ENCODE data around the gene ST6GALNAC3. TPM values are rescaled to one million over a fixed set of nuclear protein-coding genes. Genes with fewer than 3 reads are reported as not detected.

The ST6GALNAC3 gene
- total RNA-seq, 2 donors from 2014 or later: 0.35 to 2.5 TPM

DNA sequence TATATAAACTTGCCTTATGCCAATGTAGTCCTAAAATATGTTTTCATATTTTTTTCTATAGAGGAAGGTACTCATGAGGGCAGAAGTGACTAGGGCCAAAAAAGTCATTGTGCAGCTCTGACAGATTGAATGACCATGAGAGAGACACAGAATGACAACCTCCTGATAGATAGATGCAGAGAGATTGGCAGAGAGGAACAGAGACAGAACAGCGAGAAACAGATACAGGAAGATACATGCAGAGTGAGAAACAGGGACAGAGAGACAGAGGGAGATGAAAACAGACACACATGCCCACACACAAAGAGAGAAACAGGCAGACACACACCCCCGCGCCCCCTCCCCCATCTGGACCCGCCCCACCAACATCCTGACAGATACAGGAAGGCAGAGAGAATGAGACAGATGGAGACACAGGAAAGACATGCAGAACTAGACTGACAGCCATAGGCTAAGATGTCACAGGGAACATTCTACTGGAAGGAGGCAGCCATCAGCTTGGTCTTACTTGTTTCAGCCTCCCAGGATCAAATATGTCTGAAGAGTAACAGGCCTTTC lies 211.1 kb downstream of the ST6GALNAC3 start:
- Mint-ChIP-seq H3K27ac (no peak overlapping the region), H3K27me3 (ENCODE audit: low read depth) (no peaks in the 10 kb centered on the region), H3K4me1 (ENCODE audit: low read depth) (peaks cover 60% of the 10 kb centered on the region), H3K4me3 (peak overlapping the region in 1 of 2 donors; percentile 12), H3K36me3 (ENCODE audit: insufficient read depth in 2 of 2) (no peaks in the 10 kb centered on the region), H3K9me3 (no peaks in the 10 kb centered on the region)
- DNase-seq (no peak), ATAC-seq (replicated peaks in 1 of 2) (no peak)

GRCh38 chr1:76287917-76288316 lies 213.4 kb downstream of the ST6GALNAC3 start:
- Mint-ChIP-seq H3K4me3 (no peak overlapping the region), H3K36me3 (ENCODE audit: insufficient read depth in 2 of 2) (no peaks in the 10 kb centered on the region), H3K27me3 (ENCODE audit: low read depth) (no peaks in the 10 kb centered on the region), H3K27ac (no peak overlapping the region), H3K9me3 (no peaks in the 10 kb centered on the region), H3K4me1 (ENCODE audit: low read depth) (peaks cover 70% of the 10 kb centered on the region)
- ATAC-seq (replicated peaks in 1 of 2) (peak; percentile 45 to 68), DNase-seq (no peak)

DNA sequence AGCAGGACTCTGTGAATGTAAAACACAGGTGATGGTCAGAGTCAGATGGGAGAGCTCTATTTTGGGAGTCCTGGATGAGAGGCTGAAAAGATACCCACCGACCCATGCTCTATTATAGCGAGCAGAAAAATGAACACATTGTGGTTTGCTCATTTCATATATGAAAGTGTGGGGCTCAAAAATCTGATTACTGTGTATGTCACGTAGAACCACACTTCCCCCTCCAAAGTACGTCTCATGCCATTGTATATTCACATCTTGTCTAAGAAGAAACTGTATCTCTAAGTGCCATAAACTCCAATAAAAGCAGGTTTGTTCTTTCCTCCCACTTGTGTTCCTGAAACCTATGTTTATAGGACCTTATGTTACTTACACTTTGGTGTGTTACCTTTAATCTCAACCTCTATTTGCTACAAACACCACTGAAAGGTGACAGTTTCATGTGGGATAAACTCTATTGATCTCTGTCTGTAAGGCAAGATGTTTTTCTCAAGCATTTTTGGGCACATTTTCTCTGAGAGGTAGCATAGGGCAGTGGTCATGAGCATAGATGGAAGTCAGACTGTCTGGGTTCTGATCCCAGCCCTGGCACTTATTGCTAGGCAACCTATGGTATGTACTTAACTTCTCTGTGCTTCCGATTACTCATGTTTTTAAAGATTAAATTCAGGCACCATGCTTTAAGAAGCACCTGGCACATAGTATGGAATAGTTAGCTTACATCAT lies 214.4 kb downstream of the ST6GALNAC3 start:
- Mint-ChIP-seq H3K36me3 (ENCODE audit: insufficient read depth in 2 of 2) (no peaks in the 10 kb centered on the region), H3K27me3 (ENCODE audit: low read depth) (no peaks in the 10 kb centered on the region), H3K4me1 (ENCODE audit: low read depth) (peaks cover 80% of the 10 kb centered on the region), H3K9me3 (no peaks in the 10 kb centered on the region), H3K4me3 (peak overlapping the region; percentile 22 to 65), H3K27ac (peak overlapping the region; percentile 64)
- DNase-seq (no peak), ATAC-seq (replicated peaks in 1 of 2) (peak; percentile 26 to 72)

DNA sequence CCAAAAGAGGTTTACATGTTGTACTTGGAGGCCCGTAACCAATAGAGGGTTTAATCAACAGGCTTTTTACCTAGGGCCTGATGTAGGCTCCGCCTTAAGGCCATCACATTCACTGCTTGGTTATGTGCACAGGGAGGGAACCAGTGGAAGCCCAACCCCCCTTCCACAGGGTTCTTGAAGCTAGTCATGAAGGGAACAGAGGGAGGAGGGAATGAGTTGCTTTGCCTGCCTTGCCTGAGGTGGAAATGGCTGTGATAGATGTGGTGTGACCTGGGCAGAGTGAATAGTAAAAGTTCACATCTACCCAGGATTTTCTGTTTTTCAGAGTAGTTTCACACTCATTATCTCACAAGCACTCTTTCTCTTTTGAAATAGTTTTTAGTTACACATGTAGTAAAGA lies 215.1 kb downstream of the ST6GALNAC3 start:
- Mint-ChIP-seq H3K9me3 (no peaks in the 10 kb centered on the region), H3K4me3 (peak overlapping the region in 1 of 2 donors; percentile 65), H3K27me3 (ENCODE audit: low read depth) (no peaks in the 10 kb centered on the region), H3K36me3 (ENCODE audit: insufficient read depth in 2 of 2) (no peaks in the 10 kb centered on the region), H3K4me1 (ENCODE audit: low read depth) (peaks cover 87% of the 10 kb centered on the region), H3K27ac (no peak overlapping the region)
- DNase-seq: peak in 1 of 2 donors; percentile 35
- peak in 1 of 2 donors; percentile 36 for ATAC-seq (replicated peaks in 1 of 2)

DNA sequence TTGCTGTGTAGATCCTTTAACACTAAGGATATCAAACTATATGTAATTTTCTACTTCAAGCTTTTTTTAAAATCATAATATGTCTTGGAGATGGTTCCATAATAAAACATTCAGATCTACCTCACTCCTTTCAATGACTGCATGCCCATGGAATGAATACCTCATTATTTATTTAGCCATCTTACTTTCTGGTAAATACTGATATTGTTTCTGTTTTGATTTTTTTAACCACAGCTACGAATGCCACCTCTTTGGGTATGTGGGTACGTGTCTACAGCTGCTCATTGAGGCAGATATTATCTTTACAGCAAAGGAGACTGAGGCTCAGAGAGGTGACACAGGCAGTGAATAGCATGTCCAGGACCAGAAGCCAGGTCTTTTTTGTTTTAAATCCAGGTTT lies 215.7 kb downstream of the ST6GALNAC3 start:
- ATAC-seq (replicated peaks in 1 of 2) (no peak), DNase-seq (no peak)
- no peaks in the 10 kb centered on the region for H3K36me3 Mint-ChIP-seq (ENCODE audit: insufficient read depth in 2 of 2)
- peak overlapping the region in 1 of 2 donors; percentile 65 for H3K4me3 Mint-ChIP-seq
- no peak overlapping the region for H3K27ac Mint-ChIP-seq
- H3K4me1 Mint-ChIP-seq (ENCODE audit: low read depth): peaks cover 87% of the 10 kb centered on the region
- H3K27me3 Mint-ChIP-seq (ENCODE audit: low read depth): no peaks in the 10 kb centered on the region
- H3K9me3 Mint-ChIP-seq: no peaks in the 10 kb centered on the region

DNA sequence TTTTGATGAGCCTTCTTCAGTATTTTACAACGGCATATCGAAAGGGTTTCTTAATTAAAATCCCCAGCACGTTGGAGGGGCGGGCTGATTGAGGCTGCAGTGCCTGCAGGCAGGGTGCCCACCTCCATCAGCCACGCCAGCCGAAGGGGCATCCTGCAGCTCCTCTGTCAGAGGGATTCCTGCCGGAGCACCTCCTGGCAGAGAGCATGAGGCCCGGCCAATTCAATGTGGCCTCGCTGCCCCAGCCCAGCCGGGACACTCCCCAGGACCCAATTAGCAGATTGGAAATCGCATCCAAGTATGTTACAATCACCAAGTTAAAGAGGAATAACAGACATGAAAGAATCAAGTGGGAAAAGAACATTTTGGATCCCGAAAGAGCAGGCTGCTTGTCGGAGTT lies 216.6 kb downstream of the ST6GALNAC3 start:
- peak overlapping the region in 1 of 2 donors; percentile 18 for H3K4me3 Mint-ChIP-seq
- H3K27me3 Mint-ChIP-seq (ENCODE audit: low read depth): no peaks in the 10 kb centered on the region
- H3K4me1 Mint-ChIP-seq (ENCODE audit: low read depth): peaks cover 83% of the 10 kb centered on the region
- H3K36me3 Mint-ChIP-seq (ENCODE audit: insufficient read depth in 2 of 2): no peaks in the 10 kb centered on the region
- ATAC-seq (replicated peaks in 1 of 2): no peak
- no peak for DNase-seq
- H3K27ac Mint-ChIP-seq: no peak overlapping the region
- H3K9me3 Mint-ChIP-seq: no peaks in the 10 kb centered on the region

GRCh38 chr1:76291737-76292136 lies 217.2 kb downstream of the ST6GALNAC3 start:
- no peaks in the 10 kb centered on the region for H3K27me3 Mint-ChIP-seq (ENCODE audit: low read depth)
- H3K4me3 Mint-ChIP-seq: no peak overlapping the region
- DNase-seq (no peak), ATAC-seq (replicated peaks in 1 of 2) (no peak)
- H3K9me3 Mint-ChIP-seq: no peaks in the 10 kb centered on the region
- no peak overlapping the region for H3K27ac Mint-ChIP-seq
- H3K4me1 Mint-ChIP-seq (ENCODE audit: low read depth): peaks cover 77% of the 10 kb centered on the region
- no peaks in the 10 kb centered on the region for H3K36me3 Mint-ChIP-seq (ENCODE audit: insufficient read depth in 2 of 2)

GRCh38 chr1:76292418-76293184 lies 218.1 kb downstream of the ST6GALNAC3 start:
- H3K4me3 Mint-ChIP-seq: no peak overlapping the region
- no peak for DNase-seq
- ATAC-seq (replicated peaks in 1 of 2): peak in 1 of 2 donors; percentile 18
- no peaks in the 10 kb centered on the region for H3K9me3 Mint-ChIP-seq
- H3K27me3 Mint-ChIP-seq (ENCODE audit: low read depth): no peaks in the 10 kb centered on the region
- peaks cover 69% of the 10 kb centered on the region for H3K4me1 Mint-ChIP-seq (ENCODE audit: low read depth)
- H3K27ac Mint-ChIP-seq: no peak overlapping the region
- no peaks in the 10 kb centered on the region for H3K36me3 Mint-ChIP-seq (ENCODE audit: insufficient read depth in 2 of 2)

- Mint-ChIP-seq H3K4me3 (peak overlapping the region; percentile 16 to 44), H3K27me3 (ENCODE audit: low read depth) (no peaks in the 10 kb centered on the region), H3K36me3 (ENCODE audit: insufficient read depth in 2 of 2) (no peaks in the 10 kb centered on the region), H3K4me1 (ENCODE audit: low read depth) (peaks cover 59% of the 10 kb centered on the region), H3K27ac (no peak overlapping the region), H3K9me3 (no peaks in the 10 kb centered on the region)
- no peak for DNase-seq
- no peak for ATAC-seq (replicated peaks in 1 of 2)
Measured at GRCh38 chr1:76293831-76294230, 219.3 kb downstream of the ST6GALNAC3 start.

DNA sequence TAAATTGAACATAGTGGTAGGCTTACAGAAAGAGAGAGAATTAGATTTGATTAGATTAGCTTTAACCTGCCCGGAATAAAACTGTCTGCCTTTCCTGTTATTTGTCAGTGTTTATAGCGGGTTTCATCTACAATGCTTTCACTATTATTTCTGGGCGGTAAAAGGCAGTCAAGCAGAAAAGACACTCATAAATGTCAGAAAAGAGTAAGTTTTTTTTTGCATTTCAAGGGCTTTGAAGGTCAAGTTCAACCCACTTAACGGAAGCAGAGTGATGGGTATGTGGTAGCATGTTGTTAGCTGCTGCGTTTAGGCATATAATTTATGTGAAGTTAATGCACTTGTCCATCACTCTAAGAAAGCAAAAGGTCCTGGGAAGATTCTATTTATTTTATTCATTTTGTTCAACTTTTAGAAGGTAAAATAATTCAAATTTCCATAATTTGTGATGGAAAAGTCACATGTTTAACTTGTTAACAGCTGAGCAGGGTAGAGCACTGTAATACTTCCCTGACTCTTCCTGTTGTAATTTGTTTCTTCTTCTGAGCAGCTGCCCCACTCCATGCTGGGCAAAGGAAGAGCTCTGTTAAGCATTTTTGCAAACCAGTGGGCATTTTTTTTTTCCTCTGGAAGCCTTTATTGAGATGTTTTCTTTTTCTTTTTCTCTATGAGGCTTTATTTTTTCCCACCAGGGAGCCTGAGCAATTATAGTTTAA lies 220.1 kb downstream of the ST6GALNAC3 start:
- Mint-ChIP-seq H3K36me3 (ENCODE audit: insufficient read depth in 2 of 2) (no peaks in the 10 kb centered on the region), H3K9me3 (no peaks in the 10 kb centered on the region), H3K27ac (peak overlapping the region; percentile 61), H3K4me3 (peak overlapping the region; percentile 52 to 75), H3K27me3 (ENCODE audit: low read depth) (no peaks in the 10 kb centered on the region), H3K4me1 (ENCODE audit: low read depth) (peaks cover 58% of the 10 kb centered on the region)
- DNase-seq (no peak), ATAC-seq (replicated peaks in 1 of 2) (peak; percentile 80 to 88)

- peaks cover 55% of the 10 kb centered on the region for H3K4me1 Mint-ChIP-seq (ENCODE audit: low read depth)
- ATAC-seq (replicated peaks in 1 of 2) (no peak), DNase-seq (no peak)
- H3K27me3 Mint-ChIP-seq (ENCODE audit: low read depth): no peaks in the 10 kb centered on the region
- no peak overlapping the region for H3K4me3 Mint-ChIP-seq
- H3K27ac Mint-ChIP-seq: no peak overlapping the region
- no peaks in the 10 kb centered on the region for H3K36me3 Mint-ChIP-seq (ENCODE audit: insufficient read depth in 2 of 2)
- H3K9me3 Mint-ChIP-seq: no peaks in the 10 kb centered on the region
Measured at GRCh38 chr1:76298399-76298798, 223.9 kb downstream of the ST6GALNAC3 start.

DNA sequence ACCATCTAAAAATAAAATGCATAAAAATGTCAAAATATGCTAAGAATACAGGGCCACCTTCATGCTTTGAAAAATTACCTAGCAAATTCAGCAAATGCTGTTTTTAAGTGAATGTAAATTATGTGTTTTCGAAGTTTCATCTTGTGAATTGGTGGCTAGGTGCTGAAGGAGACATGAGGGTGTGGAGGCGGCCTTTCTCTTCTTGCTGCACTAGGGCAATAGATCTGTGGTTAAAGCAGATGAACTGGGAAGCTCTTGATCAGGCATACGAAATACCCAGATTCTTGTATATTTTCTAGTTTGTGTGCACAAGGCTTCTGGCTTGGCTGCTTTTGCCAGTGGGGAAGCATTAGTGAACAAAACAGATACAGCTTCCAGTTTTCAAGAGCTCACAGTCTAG lies 224.5 kb downstream of the ST6GALNAC3 start:
- Mint-ChIP-seq H3K4me3 (peak overlapping the region; percentile 17 to 23), H3K4me1 (ENCODE audit: low read depth) (peaks cover 48% of the 10 kb centered on the region), H3K27ac (no peak overlapping the region), H3K27me3 (ENCODE audit: low read depth) (no peaks in the 10 kb centered on the region), H3K36me3 (ENCODE audit: insufficient read depth in 2 of 2) (no peaks in the 10 kb centered on the region), H3K9me3 (no peaks in the 10 kb centered on the region)
- no peak for DNase-seq
- no peak for ATAC-seq (replicated peaks in 1 of 2)

DNA sequence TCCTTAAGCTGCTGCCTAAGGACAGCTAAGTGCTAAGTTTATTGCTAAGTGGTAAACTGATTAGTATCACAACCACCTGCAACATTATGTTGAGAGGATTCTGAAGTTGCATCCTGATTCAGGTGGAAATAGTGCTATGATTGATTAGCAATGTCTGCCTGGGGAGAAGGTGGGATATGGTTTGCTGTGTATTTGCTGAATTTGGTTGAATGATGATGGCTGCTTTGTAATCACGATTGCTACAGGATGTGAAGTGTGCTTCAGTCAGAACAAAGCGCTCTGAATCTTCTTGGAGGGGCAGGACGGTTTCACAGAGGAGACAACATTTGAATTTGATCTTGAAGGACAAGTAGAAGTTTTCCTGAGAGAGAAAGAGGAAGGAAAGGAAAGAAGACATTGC lies 226.0 kb downstream of the ST6GALNAC3 start:
- Mint-ChIP-seq H3K36me3 (ENCODE audit: insufficient read depth in 2 of 2) (no peaks in the 10 kb centered on the region), H3K4me3 (peak overlapping the region; percentile 5 to 13), H3K9me3 (peaks cover 0 to 2% of the 10 kb centered on the region in 2 donors), H3K27ac (no peak overlapping the region), H3K4me1 (ENCODE audit: low read depth) (peaks cover 34% of the 10 kb centered on the region), H3K27me3 (ENCODE audit: low read depth) (no peaks in the 10 kb centered on the region)
- DNase-seq (no peak), ATAC-seq (replicated peaks in 1 of 2) (no peak)
